NCI-H2029 treated with DMSO at 0.1 percent for 48 hours (cell line): ENCODE data around the gene LAMTOR5.
A peak's percentile ranks its signal among the peaks of the same experiment; 100 is the strongest.
"Not testable (repeated sequence)": the region's sequence is repeated elsewhere in the genome, so short reads cannot be mapped to it uniquely, and the experiment has no call there.

Experiments
- DNase-seq: peaks from one replicate; lab custom pipeline; 2025; lab: John Stamatoyannopoulos, UW

Gene LAMTOR5

DNA sequence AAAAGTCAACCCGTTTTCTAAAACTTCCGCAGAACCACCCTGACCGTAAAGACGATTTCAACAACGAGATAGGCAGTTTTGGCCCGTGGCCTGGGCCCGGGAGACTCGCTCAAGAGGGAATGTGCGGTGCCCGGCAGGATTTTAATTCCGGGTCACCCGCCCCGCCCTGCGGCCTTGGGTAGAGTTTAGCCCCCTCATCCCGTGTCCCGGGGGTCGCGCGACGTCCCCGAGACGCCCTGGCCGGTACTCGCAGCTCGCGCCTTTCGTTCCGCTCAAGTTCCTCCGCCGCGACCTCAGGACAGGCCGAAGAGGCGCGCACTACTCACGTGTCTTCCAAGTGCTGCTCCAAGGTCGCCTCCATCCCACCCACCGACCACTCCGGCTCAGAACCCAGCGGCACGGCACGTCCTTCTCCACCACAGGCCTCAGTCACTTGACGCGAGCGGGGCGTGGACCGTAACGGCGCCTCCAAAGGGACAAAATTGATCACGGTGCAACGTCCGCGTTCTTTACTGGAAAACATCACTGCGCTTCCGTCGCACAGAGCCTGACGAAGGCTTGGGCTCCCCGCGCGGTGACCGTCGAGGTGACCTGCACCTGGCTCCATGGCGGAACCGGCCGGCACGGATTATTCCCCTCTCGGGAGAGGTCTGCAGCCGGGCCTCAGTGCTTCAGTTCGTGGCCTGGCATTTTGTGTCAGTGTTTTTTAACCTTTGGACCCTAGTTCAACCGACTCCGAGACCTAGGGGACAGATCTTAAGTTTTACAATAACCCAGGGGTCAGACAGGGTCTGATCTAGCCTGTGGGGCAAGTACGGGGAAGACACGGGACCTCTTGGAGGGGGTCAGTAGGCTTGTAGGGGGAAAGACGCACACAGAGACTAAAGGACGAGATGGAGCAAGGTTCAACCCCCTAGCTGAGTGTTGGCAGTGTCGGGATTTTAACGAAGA is at the start of gene LAMTOR5:
LAMTOR5 (minus strand) TSS at position 435 of the 951 bp plus-strand sequence; CDS start at position 361, 74 bp downstream.
- peak; percentile 62 for DNase-seq

DNA sequence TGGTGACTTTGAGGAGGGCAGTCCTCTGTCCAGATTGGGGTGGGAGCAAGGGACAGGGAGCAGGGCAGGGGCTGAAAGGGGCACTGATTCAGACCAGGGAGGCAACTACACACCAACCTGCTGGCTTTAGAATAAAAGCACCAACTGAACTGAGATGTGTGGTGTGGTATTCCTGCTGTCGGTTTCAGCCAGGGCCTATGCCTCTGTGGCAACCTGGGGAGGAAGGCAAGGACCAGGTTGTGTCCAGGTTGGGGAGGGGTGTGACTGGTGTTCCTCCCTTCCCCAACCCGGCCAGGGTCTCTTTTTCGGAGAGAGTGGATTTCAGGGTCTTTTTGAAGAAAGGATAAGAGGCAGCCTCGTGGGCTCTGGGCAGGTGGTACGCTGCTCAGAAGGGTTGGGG is 49.7 kb upstream of the LAMTOR5 start:
- DNase-seq, result no peak

DNA sequence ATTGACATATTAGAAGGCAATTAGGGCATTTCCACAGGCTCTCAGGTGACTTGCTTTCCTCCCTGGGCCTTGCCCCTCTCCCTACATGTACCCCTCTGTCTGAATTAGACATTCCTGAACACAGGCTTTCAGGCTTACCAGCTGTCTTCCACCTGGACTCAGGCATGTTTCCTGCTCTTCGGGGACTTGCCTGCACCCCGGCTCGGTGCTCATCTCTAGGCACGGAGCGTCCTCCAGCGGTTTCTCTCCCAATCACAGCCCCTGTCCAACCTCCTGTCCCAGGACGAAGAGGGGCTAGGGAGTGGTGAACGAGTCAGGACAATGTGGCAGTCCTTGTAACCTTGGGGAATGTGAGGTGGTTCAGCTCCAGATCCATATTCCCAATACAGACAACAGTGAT is 47.7 kb upstream of the LAMTOR5 start:
- no peak for DNase-seq

DNA sequence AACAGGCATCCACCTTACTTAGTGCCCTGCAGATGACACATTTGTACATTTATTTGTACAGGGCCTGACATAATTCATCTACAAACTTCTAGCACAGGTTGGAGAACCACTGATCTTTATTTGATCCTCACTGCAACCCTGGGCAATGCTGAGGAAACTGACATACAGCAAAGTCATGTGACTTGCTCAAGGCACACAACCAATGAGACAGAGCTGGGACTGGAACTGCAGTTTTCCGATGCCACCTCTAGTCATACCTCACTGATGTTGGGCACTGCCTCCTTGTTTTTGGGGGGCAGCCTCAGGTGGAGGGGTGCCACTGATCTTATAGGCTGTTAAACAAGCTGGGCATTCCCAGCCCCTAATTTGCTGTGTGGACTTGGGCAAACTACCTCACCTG is 46.8 kb upstream of the LAMTOR5 start:
- DNase-seq, result no peak

DNA sequence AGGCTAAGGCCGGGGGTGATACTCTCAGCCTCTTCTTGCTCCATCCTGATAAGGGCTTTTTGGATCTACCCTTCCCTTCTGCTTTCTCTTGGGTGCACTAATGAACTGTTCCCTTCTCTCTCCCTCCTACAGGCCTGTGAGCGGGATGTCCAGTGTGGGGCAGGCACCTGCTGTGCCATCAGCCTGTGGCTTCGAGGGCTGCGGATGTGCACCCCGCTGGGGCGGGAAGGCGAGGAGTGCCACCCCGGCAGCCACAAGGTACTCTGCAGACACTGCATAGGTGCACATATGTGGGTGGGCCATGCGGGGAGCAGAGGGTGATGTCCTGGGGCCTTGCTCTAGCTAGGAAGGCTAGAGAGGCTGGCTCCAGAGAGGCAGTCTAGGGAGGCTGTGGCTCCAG is 46.3 kb upstream of the LAMTOR5 start:
- no peak for DNase-seq

DNA sequence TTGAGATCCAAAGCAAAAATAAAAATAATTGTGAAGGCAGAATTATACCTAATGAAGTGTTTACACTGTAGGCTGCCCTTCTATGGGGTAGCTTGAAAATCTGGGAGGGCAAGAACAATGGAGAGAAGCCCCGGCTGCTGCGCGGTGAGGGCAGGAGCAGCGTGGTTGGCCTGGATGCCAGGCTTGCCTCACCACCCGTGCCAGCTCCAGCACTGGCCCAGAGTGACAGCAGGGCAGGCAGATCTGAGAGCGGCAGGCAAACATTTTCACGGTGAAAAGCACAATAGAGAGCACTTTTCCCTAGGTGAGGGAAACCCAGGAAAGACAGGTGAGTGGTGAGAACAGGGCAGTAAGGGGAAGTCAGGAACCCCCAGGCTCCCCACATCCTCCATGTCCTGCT is 44.8 kb upstream of the LAMTOR5 start:
- DNase-seq, result no peak

DNA sequence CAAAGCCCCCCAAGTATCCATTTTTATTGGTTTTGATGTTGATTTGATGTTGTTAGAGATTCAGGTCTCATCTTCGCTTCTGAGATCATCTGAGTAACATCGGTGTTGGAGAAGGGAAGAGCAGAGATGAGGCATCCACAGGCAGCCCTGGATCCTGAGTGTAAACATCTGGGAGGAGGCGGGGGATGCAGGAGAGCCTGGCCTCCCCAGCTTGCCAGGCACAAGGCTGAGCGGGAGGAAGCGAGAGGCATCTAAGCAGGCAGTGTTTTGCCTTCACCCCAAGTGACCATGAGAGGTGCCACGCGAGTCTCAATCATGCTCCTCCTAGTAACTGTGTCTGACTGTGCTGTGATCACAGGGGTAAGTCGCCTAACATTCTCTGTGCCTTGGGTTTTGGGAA is 43.4 kb upstream of the LAMTOR5 start, which contains the start of gene PROK1:
PROK1 (plus strand) TSS at position 221 of the 400 bp plus-strand sequence; CDS start at position 289, 68 bp downstream.
- DNase-seq, result no peak

DNA sequence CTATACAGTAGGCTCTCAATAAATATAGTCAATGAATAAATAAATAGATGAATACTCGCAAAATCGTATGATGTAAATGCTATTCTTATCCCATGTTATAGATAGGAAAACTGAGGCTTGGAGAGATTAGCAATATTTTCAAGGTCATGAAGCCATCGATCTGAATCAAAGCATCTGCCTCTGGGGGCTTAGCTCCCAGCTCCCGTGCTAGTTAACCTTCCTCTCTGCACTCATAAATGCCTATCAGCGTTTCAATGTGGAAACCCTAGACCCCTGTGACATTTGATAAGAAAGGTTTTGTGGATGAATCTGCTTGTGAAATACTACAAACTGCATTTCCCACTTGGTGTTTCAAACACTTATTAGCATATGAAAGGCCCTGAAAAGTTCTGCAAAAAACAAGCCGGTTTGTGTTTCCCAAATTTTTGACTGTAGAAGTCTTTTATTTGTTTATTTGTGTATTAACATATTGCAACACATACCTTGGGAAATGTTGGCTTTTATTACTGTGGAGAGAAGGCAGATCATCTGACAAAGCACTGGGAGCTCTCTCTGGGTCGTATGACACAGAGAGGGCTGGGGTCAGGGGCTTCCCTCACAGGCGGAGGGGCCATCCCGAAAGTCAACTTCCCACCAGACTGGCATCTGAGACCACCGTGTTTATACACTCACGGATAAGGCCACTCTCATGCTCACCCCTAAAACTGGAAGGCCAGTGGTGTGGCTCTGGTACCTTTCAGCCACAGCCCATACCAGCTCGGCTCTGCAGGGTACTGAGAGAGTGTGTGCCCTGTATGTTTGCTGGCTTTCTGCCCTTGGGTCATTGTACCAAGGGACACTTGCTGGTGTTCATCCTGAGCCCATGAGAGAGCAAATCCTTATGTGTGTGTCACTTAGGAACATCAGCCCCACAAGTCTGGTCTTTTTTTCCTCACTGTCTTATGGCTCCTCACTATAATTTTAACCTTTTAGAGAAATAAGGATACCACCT is 42.5 kb upstream of the LAMTOR5 start:
- DNase-seq, result no peak

DNA sequence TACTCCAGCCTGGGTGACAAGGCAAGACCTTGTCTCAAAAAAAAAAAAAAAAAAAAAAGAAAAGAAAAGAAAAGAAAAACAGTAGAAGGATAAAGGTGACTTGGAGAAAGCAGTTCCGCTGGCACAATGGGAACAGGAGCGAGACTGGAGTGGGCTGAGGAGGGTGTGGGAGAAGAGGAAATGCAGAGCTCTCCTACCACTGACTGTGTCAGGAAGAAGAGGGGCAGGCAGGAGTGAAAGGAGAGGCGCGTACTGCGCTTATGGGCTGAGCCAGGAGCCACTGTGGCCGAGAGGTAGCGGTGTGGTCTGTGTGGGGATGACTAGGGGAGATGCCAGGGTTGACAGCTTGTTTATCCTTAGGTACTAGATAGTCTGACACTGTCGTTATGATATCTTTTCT is 37.1 kb upstream of the LAMTOR5 start:
- DNase-seq, result no peak

DNA sequence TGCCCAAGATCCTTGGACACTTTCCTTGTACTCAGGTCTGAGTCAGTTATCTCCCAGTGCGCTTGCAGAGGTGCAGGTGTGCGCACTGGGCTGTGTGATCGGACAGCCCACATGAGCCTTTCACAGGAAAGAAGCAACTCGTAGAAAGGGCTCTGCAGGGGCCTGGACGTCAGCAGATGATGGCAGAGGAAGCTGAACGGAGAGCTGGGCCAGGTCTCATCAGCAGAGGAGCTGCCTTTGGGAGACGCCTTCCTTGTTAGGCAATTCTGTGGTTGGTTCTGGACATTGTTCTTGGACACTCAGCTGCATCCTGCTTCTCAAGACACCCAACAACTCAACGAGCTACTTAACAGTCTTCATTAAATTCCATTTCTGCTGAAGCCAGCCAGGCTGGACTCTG is 36.0 kb upstream of the LAMTOR5 start:
- DNase-seq, result no peak

DNA sequence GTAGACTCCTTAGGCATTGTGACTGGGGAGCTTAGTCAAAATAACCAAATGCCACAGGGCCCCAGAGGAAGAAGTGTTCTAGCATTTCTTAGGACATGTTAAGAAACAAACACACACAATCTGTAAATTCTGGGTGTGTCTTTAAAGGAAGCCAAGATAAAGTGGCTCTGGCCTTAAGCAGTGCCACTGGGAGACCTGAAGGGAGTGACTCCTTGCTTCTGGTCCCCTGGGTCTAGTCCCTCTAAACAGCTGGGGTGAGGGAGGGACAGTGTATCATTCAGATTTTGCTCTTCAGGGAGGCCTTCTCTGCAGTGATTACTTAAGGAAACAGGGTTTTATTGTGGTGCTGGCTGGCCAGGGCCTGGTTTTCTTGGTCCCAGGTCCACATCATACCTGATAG is 34.4 kb upstream of the LAMTOR5 start:
- no peak for DNase-seq

DNA sequence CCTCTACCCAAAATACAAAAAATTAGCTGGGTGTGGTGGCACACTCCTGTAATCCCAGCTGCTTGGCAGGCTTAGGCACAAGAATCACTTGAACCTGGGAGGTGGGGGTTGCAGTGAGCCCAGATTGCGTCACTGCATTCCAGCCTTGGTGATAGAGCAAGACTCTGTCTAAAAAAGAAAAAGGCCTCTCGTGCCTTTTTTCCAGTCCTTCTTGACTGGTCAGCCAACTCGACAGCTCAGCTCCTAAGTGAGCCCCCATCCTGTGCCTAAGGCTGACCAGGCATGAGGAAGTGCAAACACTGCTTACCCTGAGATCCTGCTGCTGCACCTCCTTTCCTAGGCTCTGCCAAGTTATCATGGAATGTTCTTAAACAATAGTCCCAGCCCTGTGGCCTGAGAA is 33.4 kb upstream of the LAMTOR5 start:
- no peak for DNase-seq

DNA sequence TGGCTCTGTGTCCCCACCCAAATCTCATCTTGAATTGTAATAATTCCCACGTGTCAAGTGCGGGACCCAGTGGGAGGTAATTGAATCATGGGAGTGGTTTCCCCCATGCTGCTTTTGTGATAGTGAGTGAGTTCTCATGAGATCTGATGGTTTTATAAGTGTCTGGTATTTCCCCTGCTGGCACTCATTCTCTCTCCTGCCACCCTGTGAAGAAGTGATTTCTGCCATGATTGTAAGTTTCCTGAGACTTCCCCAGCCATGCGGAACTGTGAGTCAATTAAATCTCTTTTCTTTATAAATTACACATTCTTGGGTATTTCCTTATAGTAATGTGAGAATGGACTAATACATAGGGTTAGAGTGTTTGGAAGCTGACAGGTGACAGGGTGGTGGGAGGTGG is 32.4 kb upstream of the LAMTOR5 start:
- DNase-seq, result not testable (repeated sequence)

DNA sequence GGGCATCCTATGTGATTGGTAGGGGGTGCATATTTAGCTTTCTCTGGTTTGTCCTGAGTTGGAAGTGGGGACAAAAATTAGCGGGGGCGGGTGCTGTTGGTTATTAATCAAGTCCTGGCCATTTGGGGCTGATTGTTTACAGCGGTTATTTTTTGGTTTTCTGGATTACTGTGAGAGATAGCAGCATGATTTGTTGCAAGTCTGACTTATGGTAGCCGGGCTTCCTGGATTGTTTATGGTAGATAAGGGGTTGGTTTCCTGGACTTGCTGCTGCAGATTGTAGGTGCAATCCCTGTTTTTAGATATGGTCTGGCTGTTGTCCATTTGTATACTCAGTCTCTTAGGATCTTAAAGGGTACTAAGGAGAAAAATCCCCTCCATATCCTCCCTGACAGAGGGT is 31.4 kb upstream of the LAMTOR5 start:
- no peak for DNase-seq

DNA sequence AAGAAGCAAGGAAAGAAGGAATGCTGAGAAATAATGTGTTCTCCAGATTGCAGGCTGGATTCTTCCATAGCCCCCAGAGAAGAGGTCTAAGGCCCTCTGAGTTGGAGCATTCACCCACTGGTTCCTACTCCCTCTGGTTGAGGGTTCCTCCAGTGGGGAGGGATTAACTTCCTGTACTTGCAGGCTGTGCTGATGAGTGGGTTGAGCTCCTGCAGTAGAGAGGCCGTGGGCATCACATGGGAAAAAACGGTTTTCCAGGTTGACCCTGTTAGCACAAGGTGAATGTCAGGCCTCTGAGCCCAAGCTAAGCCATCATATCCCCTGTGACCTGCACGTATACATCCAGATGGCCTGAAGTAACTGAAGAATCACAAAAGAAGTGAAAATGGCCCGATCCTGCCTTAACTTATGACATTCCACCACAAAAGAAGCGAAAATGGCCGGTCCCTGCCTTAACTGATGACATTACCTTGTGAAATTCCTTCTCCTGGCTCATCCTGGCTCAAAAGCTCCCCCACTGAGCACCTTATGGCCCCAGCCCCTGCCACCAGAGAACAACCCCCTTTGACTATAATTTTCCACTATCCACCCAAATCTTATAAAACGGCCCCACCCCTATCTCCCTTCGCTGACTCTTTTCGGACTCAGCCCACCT is 30.3 kb upstream of the LAMTOR5 start:
- not testable (repeated sequence) for DNase-seq

DNA sequence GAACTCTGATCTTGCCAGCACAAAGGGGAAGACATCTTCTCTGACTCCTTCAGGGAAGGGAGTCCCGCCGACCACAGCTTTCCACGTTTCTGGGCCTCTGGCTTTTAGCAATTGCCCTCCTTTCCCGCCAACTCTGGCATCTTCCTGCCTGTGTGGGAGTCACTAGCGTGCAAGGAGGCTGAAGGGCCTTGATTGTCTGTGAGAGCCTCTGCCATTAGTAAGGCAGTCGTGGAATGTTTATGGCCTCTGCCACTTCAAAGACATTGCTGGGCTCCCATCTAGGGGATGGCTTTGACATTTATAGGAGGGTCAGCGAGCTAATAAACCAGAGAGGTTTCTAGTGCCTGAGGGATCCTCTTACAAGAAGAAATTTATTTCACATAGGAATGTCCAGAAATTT is 29.1 kb upstream of the LAMTOR5 start:
- no peak for DNase-seq

DNA sequence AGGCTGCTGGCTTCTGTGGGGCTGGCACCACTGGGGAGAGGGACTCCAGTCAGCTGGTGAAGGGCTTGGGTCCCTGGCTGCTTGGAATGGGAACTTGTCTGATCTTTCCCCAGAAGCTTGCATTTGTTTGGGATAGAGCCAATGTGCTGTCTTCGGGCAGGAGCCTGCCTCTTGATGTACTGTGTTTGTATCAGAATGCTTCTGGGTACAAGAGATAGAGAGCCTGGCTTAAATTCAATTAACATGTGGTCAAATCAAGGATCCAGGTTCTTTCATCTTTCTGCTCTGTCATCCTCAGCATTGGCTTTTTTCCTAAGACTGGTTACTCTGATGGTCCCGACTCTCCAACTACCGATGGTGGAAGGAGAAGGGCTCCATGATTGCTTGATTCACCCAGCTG is 27.5 kb upstream of the LAMTOR5 start:
- no peak for DNase-seq

DNA sequence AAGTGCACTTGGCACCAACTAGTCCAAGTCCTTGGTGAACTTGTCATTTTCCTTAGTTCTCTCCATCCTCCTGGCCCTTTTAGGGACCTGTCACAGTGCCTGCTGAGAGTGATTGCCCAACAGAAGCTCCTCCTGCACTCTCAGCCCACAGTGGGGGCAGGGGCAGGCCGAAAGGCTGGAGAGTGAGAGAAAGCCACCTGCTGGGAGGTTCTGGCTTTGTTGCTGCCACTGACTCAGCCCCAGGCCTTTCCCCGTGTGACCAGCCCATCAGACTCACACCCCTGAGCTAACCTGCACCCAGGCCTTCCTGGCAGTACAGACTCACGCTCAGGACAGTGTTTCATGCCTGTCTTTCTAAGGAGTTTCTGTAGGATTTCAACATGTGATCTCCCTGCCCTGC is 26.3 kb upstream of the LAMTOR5 start:
- no peak for DNase-seq

DNA sequence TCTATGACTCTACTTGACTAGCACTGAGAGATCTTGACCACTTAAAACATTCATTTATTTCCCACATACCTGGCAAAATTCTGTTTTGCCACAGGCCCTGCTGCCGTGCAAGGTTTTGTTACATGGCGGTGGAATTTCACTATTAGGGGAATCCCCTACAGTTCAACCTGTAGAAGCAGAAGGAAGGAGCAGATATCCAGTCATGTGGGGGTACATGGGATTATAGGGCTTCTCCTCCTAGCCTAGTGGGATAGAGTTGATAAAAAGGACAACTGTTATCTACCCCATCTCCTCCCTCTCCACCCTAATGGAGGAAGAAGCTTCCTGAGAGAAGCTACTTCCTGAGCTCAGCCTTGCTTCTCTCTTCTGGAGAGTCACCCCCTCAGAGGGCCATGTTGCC is 25.7 kb upstream of the LAMTOR5 start:
- no peak for DNase-seq

DNA sequence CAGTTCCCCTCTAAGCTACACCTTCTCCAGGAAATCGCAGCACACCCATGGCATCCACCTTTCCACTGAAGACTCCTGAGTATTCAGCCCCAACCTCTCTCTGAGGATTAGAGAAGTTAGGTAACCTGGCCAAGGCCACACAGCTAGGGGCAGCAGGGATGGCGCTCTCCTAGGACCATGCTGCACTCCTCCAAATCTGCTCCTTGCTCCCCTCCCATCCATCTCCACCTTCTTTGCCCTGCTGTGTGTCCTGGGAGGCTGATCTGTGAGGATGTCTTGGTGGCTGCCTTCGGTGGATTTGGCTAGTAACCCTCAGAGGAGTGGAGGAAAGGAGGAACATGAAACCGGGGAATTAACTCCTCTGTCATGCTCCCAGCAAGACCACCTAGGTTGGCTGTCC is 23.4 kb upstream of the LAMTOR5 start:
- DNase-seq, result no peak

DNA sequence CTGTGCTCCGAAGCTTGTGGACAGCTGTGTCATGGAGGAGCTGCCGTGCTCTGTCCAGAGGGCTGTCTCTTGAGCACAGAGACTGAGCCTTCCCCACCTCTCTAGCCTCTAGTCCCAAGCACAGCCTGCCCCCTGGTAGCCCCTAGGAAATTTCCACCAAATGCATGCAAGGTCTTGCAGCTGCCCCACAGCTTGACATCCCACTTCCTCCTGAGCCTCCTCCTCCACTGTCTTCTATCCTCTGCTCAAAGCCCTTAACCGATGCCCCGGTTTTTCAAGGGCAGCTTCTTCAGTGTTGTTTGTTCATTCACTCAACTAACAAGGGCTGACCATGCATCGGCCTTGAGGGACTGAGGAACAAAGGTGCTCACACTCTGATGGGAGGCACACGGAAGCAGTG is 22.9 kb upstream of the LAMTOR5 start:
- DNase-seq, result no peak

DNA sequence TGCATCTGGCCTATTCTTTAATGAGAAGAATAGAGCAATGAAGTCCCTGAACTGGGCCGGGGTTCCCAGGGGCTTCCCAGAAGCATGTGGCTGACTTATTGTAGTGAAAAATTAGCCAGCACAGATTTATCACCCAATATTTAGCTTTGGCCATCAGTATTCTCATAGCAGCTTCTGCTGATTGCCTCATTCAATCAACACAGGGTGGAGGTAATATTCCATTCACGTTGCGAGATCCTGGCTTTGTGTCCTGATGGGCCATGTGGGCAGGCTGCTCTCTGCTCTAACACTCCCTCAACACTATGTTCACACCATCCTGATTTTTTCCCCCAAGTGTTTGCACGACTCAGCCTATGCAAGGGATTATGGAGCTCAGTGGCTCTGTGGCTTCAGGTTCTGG is 21.5 kb upstream of the LAMTOR5 start:
- DNase-seq, result no peak
